HL-60/S4 treated with retinoic acid at 250 ng/mL for 4 days and 3 days (cell line): Measurements from ENCODE around the gene ZMYM3.
"Not testable (repeated sequence)": the region's sequence is repeated elsewhere in the genome, so short reads cannot be mapped to it uniquely, and the experiment has no call there.

ENCODE experiments used
- in situ Hi-C: fragments of 300-500 bp; cut with MboI; formaldehyde crosslinking; loops from 2 replicates; pipeline ENCODE4 v1.7.0; 2022; ENCODE audit warnings: low sequenced_read_pairs

The ZMYM3 gene

GRCh38 chrX:71254092-71254963 is at the start of gene ZMYM3:
Gene ZMYM3, minus strand, starts transcription at chrX:71254140. Its CDS starts 885 bp downstream, at chrX:71253255.
- in situ Hi-C loops, result no loop called here

- in situ Hi-C loops, result no loop called here
Measured at GRCh38 chrX:71302461-71303213, 48.7 kb upstream of the ZMYM3 start.

GRCh38 chrX:71301195-71301924 is 47.4 kb upstream of the ZMYM3 start, which contains the start of gene ITGB1BP2:
Gene ITGB1BP2, plus strand, starts transcription at chrX:71301750. Its CDS starts 57 bp downstream, at chrX:71301807.
- in situ Hi-C loops, result no loop called here

- in situ Hi-C loops, result not testable (repeated sequence)
Measured at GRCh38 chrX:71300495-71300894, 46.6 kb upstream of the ZMYM3 start.

GRCh38 chrX:71300064-71300463 is 46.1 kb upstream of the ZMYM3 start:
- in situ Hi-C loops, result not testable (repeated sequence)

GRCh38 chrX:71298119-71298518 is 44.2 kb upstream of the ZMYM3 start:
- in situ Hi-C loops, result no loop called here

GRCh38 chrX:71296806-71297205 is 42.9 kb upstream of the ZMYM3 start:
- in situ Hi-C loops, result no loop called here

- in situ Hi-C loops, result no loop called here
Measured at GRCh38 chrX:71292669-71293365, 38.9 kb upstream of the ZMYM3 start.

- in situ Hi-C loops, result no loop called here
Measured at GRCh38 chrX:71291381-71291780, 37.4 kb upstream of the ZMYM3 start.

- in situ Hi-C loops, result no loop called here
Measured at GRCh38 chrX:71285929-71286328, 32.0 kb upstream of the ZMYM3 start.

- in situ Hi-C loops, result no loop called here
Measured at GRCh38 chrX:71283403-71284143, 29.6 kb upstream of the ZMYM3 start, which contains the start of gene NONO. Gene NONO, plus strand, starts transcription at chrX:71283635. Its CDS starts 7,003 bp downstream, at chrX:71290638.

GRCh38 chrX:71282514-71283402 is 28.8 kb upstream of the ZMYM3 start:
- in situ Hi-C loops, result no loop called here

- in situ Hi-C loops, result not testable (repeated sequence)
Measured at GRCh38 chrX:71281300-71281699, 27.4 kb upstream of the ZMYM3 start.

GRCh38 chrX:71272313-71272712 is 18.4 kb upstream of the ZMYM3 start:
- in situ Hi-C loops, result not testable (repeated sequence)

GRCh38 chrX:71269801-71270395 is 16.0 kb upstream of the ZMYM3 start:
- in situ Hi-C loops, result no loop called here

- in situ Hi-C loops, result not testable (repeated sequence)
Measured at GRCh38 chrX:71268624-71269023, 14.7 kb upstream of the ZMYM3 start.

- in situ Hi-C loops, result no loop called here
Measured at GRCh38 chrX:71256856-71257255, 2.9 kb upstream of the ZMYM3 start.

- in situ Hi-C loops, result no loop called here
Measured at GRCh38 chrX:71256051-71256450, 2.1 kb upstream of the ZMYM3 start.
